ENCODE data around the gene ARG2. TPM values are rescaled to one million over a fixed set of nuclear protein-coding genes. Genes with fewer than 3 reads are reported as not detected.

The ARG2 gene
- total and polyA plus RNA-seq, 4 donors: 4.1 to 8.5 (median 6.1) TPM

- Histone ChIP-seq H3K36me3 (ENCODE audit: control insufficient read depth in 1 of 2, insufficient read depth in 2 of 2, low read length in 1 of 2) (peaks cover 0 to 7% of the 10 kb centered on the region in 2 donors), H3K27ac (ENCODE audit: low read depth in 1 of 2, low read length in 2 of 2) (no peak overlapping the region), H3K4me3 (ENCODE audit: low read length in 2 of 2) (no peak overlapping the region), H3K4me1 (ENCODE audit: control insufficient read depth in 1 of 2, insufficient read depth in 2 of 2, low read length in 2 of 2) (peaks cover 0 to 2% of the 10 kb centered on the region in 2 donors), H3K27me3 (ENCODE audit: control insufficient read depth in 1 of 2, insufficient read depth in 2 of 2, low read length in 1 of 2) (no peaks in the 10 kb centered on the region), H3K9me3 (ENCODE audit: control insufficient read depth, low read length) (no peaks in the 10 kb centered on the region)
- 91 to 97% methylated on average over 1 of the region's 1 CpG for whole genome bisulfite sequencing, 2 donors
- DNase-seq (no peak), ATAC-seq (ENCODE audit: low FRiP score) (no peak)
- intact Hi-C loops (cut with DNase I): no loop called here
Measured at GRCh38 chr14:67641480-67641879, 21.8 kb downstream of the ARG2 start.

- intact Hi-C loops (cut with DNase I): no loop called here
- DNase-seq: no peak
- WGBS, 2 donors: 79 to 95% methylated on average over 5 of the region's 5 CpGs
Measured at GRCh38 chr14:67641902-67642749, 22.4 kb downstream of the ARG2 start.

GRCh38 chr14:67643713-67644112 lies 24.0 kb downstream of the ARG2 start:
- DNase-seq: no peak
- no peak for ATAC-seq (ENCODE audit: low FRiP score)
- intact Hi-C loops (cut with DNase I): no loop called here
- WGBS, 2 donors: 70 to 81% methylated on average over 1 of the region's 1 CpG
- H3K4me3 ChIP-seq (ENCODE audit: low read length in 2 of 2): no peak overlapping the region
- no peak overlapping the region for H3K27ac ChIP-seq (ENCODE audit: low read depth in 1 of 2, low read length in 2 of 2)
- peaks cover 7 to 9% of the 10 kb centered on the region in 2 donors for H3K36me3 ChIP-seq (ENCODE audit: control insufficient read depth in 1 of 2, insufficient read depth in 2 of 2, low read length in 1 of 2)
- H3K4me1 ChIP-seq (ENCODE audit: control insufficient read depth in 1 of 2, insufficient read depth in 2 of 2, low read length in 2 of 2): peaks cover 0 to 2% of the 10 kb centered on the region in 2 donors
- no peaks in the 10 kb centered on the region for H3K27me3 ChIP-seq (ENCODE audit: control insufficient read depth in 1 of 2, insufficient read depth in 2 of 2, low read length in 1 of 2)
- H3K9me3 ChIP-seq (ENCODE audit: control insufficient read depth, low read length): no peaks in the 10 kb centered on the region

More at GRCh38 chr14:67641902-67642749, 22.4 kb downstream of the ARG2 start:
- no peak for ATAC-seq (ENCODE audit: low FRiP score)
- Histone ChIP-seq H3K27me3 (ENCODE audit: control insufficient read depth in 1 of 2, insufficient read depth in 2 of 2, low read length in 1 of 2) (no peaks in the 10 kb centered on the region), H3K9me3 (ENCODE audit: control insufficient read depth, low read length) (no peaks in the 10 kb centered on the region), H3K27ac (ENCODE audit: low read depth in 1 of 2, low read length in 2 of 2) (no peak overlapping the region), H3K4me3 (ENCODE audit: low read length in 2 of 2) (no peak overlapping the region), H3K4me1 (ENCODE audit: control insufficient read depth in 1 of 2, insufficient read depth in 2 of 2, low read length in 2 of 2) (peaks cover 0 to 2% of the 10 kb centered on the region in 2 donors), H3K36me3 (ENCODE audit: control insufficient read depth in 1 of 2, insufficient read depth in 2 of 2, low read length in 1 of 2) (peaks cover 4 to 7% of the 10 kb centered on the region in 2 donors)

- no peak overlapping the region for H3K27ac ChIP-seq (ENCODE audit: low read depth in 1 of 2, low read length in 2 of 2)
- no peaks in the 10 kb centered on the region for H3K27me3 ChIP-seq (ENCODE audit: control insufficient read depth in 1 of 2, insufficient read depth in 2 of 2, low read length in 1 of 2)
- no peak for DNase-seq
- peaks cover 0 to 2% of the 10 kb centered on the region in 2 donors for H3K4me1 ChIP-seq (ENCODE audit: control insufficient read depth in 1 of 2, insufficient read depth in 2 of 2, low read length in 2 of 2)
- no peaks in the 10 kb centered on the region for H3K9me3 ChIP-seq (ENCODE audit: control insufficient read depth, low read length)
- WGBS, 2 donors: 41 to 49% methylated on average over 2 of the region's 2 CpGs
- intact Hi-C loops (cut with DNase I): no loop called here
- no peak for ATAC-seq (ENCODE audit: low FRiP score)
- no peak overlapping the region for H3K4me3 ChIP-seq (ENCODE audit: low read length in 2 of 2)
- peaks cover 7 to 11% of the 10 kb centered on the region in 2 donors for H3K36me3 ChIP-seq (ENCODE audit: control insufficient read depth in 1 of 2, insufficient read depth in 2 of 2, low read length in 1 of 2)
Measured at GRCh38 chr14:67644428-67644827, 24.7 kb downstream of the ARG2 start.

GRCh38 chr14:67645414-67645813 lies 25.7 kb downstream of the ARG2 start:
- H3K27me3 ChIP-seq (ENCODE audit: control insufficient read depth in 1 of 2, insufficient read depth in 2 of 2, low read length in 1 of 2): no peaks in the 10 kb centered on the region
- no peak overlapping the region for H3K27ac ChIP-seq (ENCODE audit: low read depth in 1 of 2, low read length in 2 of 2)
- peaks cover 0 to 2% of the 10 kb centered on the region in 2 donors for H3K4me1 ChIP-seq (ENCODE audit: control insufficient read depth in 1 of 2, insufficient read depth in 2 of 2, low read length in 2 of 2)
- peaks cover 10 to 15% of the 10 kb centered on the region in 2 donors for H3K36me3 ChIP-seq (ENCODE audit: control insufficient read depth in 1 of 2, insufficient read depth in 2 of 2, low read length in 1 of 2)
- no peak for DNase-seq
- H3K4me3 ChIP-seq (ENCODE audit: low read length in 2 of 2): no peak overlapping the region
- no peak for ATAC-seq (ENCODE audit: low FRiP score)
- 9 to 12% methylated on average over 5 of the region's 5 CpGs for WGBS, 2 donors
- no peaks in the 10 kb centered on the region for H3K9me3 ChIP-seq (ENCODE audit: control insufficient read depth, low read length)
- intact Hi-C loops (cut with DNase I): no loop called here

- Histone ChIP-seq H3K27ac (ENCODE audit: low read depth in 1 of 2, low read length in 2 of 2) (no peak overlapping the region), H3K4me3 (ENCODE audit: low read length in 2 of 2) (no peak overlapping the region), H3K36me3 (ENCODE audit: control insufficient read depth in 1 of 2, insufficient read depth in 2 of 2, low read length in 1 of 2) (peaks cover 14 to 16% of the 10 kb centered on the region in 2 donors), H3K27me3 (ENCODE audit: control insufficient read depth in 1 of 2, insufficient read depth in 2 of 2, low read length in 1 of 2) (no peaks in the 10 kb centered on the region), H3K4me1 (ENCODE audit: control insufficient read depth in 1 of 2, insufficient read depth in 2 of 2, low read length in 2 of 2) (peaks cover 0 to 2% of the 10 kb centered on the region in 2 donors), H3K9me3 (ENCODE audit: control insufficient read depth, low read length) (no peaks in the 10 kb centered on the region)
- WGBS, 2 donors: 91 to 92% methylated on average over 3 of the region's 3 CpGs
- intact Hi-C loops (cut with DNase I): no loop called here
- no peak for ATAC-seq (ENCODE audit: low FRiP score)
- no peak for DNase-seq
Measured at GRCh38 chr14:67646131-67646530, 26.4 kb downstream of the ARG2 start.

GRCh38 chr14:67650151-67650550 lies 30.4 kb downstream of the ARG2 start:
- 59 to 67% methylated on average over 1 of the region's 1 CpG for WGBS, 2 donors

GRCh38 chr14:67650694-67651093 lies 31.0 kb downstream of the ARG2 start:
- intact Hi-C loops (cut with DNase I): no loop called here
- H3K27ac ChIP-seq (ENCODE audit: low read depth in 1 of 2, low read length in 2 of 2): no peak overlapping the region
- no peaks in the 10 kb centered on the region for H3K27me3 ChIP-seq (ENCODE audit: control insufficient read depth in 1 of 2, insufficient read depth in 2 of 2, low read length in 1 of 2)
- WGBS, 2 donors: 83 to 91% methylated on average over 2 of the region's 2 CpGs
- H3K4me3 ChIP-seq (ENCODE audit: low read length in 2 of 2): no peak overlapping the region
- H3K9me3 ChIP-seq (ENCODE audit: control insufficient read depth, low read length): no peaks in the 10 kb centered on the region
- H3K36me3 ChIP-seq (ENCODE audit: control insufficient read depth in 1 of 2, insufficient read depth in 2 of 2, low read length in 1 of 2): peaks cover 20 to 24% of the 10 kb centered on the region in 2 donors
- ATAC-seq (ENCODE audit: low FRiP score): no peak
- H3K4me1 ChIP-seq (ENCODE audit: control insufficient read depth in 1 of 2, insufficient read depth in 2 of 2, low read length in 2 of 2): no peaks in the 10 kb centered on the region
- no peak for DNase-seq

More at GRCh38 chr14:67650151-67650550, 30.4 kb downstream of the ARG2 start:
- Histone ChIP-seq H3K4me1 (ENCODE audit: control insufficient read depth in 1 of 2, insufficient read depth in 2 of 2, low read length in 2 of 2) (no peaks in the 10 kb centered on the region), H3K27me3 (ENCODE audit: control insufficient read depth in 1 of 2, insufficient read depth in 2 of 2, low read length in 1 of 2) (no peaks in the 10 kb centered on the region), H3K4me3 (ENCODE audit: low read length in 2 of 2) (no peak overlapping the region), H3K9me3 (ENCODE audit: control insufficient read depth, low read length) (no peaks in the 10 kb centered on the region), H3K27ac (ENCODE audit: low read depth in 1 of 2, low read length in 2 of 2) (no peak overlapping the region), H3K36me3 (ENCODE audit: control insufficient read depth in 1 of 2, insufficient read depth in 2 of 2, low read length in 1 of 2) (peaks cover 20 to 24% of the 10 kb centered on the region in 2 donors)
- no peak for DNase-seq
- intact Hi-C loops (cut with DNase I): no loop called here
- ATAC-seq (ENCODE audit: low FRiP score): no peak

- no peaks in the 10 kb centered on the region for H3K4me1 ChIP-seq (ENCODE audit: control insufficient read depth in 1 of 2, insufficient read depth in 2 of 2, low read length in 2 of 2)
- H3K9me3 ChIP-seq (ENCODE audit: control insufficient read depth, low read length): no peaks in the 10 kb centered on the region
- DNase-seq (no peak), ATAC-seq (ENCODE audit: low FRiP score) (no peak)
- 78 to 81% methylated on average over 1 of the region's 1 CpG for WGBS, 2 donors
- intact Hi-C loops (cut with DNase I): no loop called here
- H3K27me3 ChIP-seq (ENCODE audit: control insufficient read depth in 1 of 2, insufficient read depth in 2 of 2, low read length in 1 of 2): no peaks in the 10 kb centered on the region
- H3K4me3 ChIP-seq (ENCODE audit: low read length in 2 of 2): no peak overlapping the region
- H3K36me3 ChIP-seq (ENCODE audit: control insufficient read depth in 1 of 2, insufficient read depth in 2 of 2, low read length in 1 of 2): peaks cover 20% of the 10 kb centered on the region in 2 donors
- H3K27ac ChIP-seq (ENCODE audit: low read depth in 1 of 2, low read length in 2 of 2): no peak overlapping the region
Measured at GRCh38 chr14:67652189-67652588, 32.5 kb downstream of the ARG2 start.
